Measurements from ENCODE around the gene HGFAC.

The HGFAC gene

DNA sequence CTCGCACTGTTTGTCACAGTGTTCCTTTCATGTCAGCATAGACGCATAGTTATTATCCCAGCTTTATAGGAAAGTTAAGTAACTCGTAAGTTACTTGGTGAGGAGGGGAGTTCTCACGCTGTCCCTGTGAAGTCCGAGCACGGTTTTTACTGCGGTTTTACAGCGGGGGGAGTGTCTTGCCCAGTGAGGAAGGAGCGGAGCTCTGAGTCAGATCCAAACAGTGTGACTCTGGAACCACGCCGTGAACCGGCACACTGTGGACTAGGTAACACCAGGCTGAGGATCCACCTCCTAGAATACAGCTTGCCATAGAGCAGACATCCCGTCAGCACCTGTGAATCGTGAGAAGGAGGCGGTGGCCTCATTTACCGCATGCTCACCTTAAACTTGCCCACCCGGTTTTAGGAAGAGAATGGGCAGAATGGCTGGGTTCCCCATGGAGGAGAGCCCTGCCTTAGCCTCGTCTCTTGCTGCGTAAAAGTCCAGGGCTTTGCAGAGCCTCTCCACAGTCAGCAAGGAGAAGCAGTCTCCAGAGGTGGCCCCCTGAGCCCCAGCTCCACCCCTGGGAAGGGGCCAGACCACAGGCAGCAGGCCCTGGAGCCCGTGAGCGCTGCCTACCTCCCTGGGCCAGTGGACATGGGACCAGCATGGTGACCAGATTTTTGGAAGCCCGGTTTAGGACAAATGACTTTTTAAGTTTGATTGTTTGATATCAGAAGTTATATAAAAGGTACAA lies 40.2 kb upstream of the HGFAC start:
- DNase-seq (ENCODE audit: low read depth): no peak
- H3K4me3 ChIP-seq (ENCODE audit: low read depth, low read length): no peak overlapping the region
- TF ChIP-seq, protein P1, sequence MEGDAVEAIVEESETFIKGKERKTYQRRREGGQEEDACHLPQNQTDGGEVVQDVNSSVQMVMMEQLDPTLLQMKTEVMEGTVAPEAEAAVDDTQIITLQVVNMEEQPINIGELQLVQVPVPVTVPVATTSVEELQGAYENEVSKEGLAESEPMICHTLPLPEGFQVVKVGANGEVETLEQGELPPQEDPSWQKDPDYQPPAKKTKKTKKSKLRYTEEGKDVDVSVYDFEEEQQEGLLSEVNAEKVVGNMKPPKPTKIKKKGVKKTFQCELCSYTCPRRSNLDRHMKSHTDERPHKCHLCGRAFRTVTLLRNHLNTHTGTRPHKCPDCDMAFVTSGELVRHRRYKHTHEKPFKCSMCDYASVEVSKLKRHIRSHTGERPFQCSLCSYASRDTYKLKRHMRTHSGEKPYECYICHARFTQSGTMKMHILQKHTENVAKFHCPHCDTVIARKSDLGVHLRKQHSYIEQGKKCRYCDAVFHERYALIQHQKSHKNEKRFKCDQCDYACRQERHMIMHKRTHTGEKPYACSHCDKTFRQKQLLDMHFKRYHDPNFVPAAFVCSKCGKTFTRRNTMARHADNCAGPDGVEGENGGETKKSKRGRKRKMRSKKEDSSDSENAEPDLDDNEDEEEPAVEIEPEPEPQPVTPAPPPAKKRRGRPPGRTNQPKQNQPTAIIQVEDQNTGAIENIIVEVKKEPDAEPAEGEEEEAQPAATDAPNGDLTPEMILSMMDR (IDR thresholded peaks at IDR 0.05; ENCODE audit: low read depth, low read length, missing control alignments): no peak

DNA sequence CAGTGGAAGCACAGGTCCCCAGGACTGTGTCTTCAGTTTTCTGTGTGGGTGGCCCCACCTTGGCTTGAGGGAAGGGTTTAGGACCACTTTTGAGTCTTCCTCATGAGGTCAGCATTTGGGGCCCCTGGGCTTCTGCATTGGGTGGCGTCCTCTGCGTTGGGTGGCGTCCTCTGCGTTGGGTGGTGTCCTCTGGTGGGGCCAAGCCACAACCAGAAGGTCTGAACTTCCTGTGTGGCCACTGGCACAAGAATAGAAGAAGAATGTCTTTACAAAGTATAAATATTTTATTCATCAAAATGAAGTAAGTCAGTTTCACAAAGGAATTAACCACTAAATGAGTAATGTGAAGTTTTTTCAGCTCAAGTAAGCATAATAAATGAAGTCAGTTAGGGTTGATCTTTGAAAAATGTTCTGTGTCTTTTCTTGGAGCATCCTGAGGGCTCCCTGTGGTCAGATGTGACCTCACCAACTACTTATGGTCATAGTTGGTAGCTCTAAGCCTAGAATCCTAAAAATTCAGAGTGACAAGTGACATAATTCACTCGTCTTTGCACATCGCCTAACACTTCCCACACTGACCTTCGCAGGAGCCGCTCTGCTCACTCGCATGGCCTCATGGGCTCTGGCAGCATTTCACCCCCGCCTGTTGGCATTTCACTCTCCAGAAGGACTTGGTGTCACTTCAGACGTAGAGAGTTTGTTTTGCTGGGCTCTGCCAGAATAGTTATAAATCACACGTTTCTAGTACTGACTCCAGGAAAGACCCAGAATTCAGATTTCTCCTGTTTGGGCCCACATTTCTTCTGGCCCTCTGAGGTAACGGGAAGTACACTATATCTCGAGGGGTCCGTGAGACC lies 39.0 kb upstream of the HGFAC start:
- no peak overlapping the region for H3K4me3 ChIP-seq (ENCODE audit: low read depth, low read length)
- DNase-seq (ENCODE audit: low read depth): no peak
- TF ChIP-seq, protein P1 (IDR thresholded peaks at IDR 0.05; ENCODE audit: low read depth, low read length, missing control alignments): no peak

DNA sequence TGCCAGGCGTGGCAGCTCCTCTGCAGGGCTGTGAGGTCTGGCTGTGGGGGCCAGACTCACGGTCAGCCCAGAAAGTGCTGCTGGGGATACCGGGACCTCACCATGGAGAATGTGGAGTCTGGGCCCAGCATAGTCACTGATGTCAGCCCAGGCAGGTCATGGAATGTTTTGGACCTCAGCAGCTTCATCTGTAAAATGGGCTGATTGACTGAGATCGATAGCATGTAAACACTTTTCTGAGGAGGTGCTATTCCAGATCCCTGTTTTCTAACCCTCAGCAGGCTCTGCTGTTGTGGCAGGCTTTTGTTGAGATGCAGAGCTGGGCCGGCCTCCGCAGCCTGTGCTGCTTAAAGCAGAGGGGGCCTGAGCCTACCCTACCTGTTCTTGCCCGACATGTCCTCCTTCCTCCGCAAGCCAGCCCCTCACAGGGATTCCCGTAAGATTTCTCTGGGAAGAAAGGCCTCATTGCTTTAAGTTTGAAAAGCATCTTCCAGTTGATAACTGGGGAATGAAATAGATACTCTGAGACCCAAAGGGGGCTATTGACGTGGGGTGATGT lies 38.3 kb upstream of the HGFAC start:
- DNase-seq (ENCODE audit: low read depth): no peak
- H3K4me3 ChIP-seq (ENCODE audit: low read depth, low read length): no peak overlapping the region
- TF ChIP-seq, protein P1 (IDR thresholded peaks at IDR 0.05; ENCODE audit: low read depth, low read length, missing control alignments): no peak

DNA sequence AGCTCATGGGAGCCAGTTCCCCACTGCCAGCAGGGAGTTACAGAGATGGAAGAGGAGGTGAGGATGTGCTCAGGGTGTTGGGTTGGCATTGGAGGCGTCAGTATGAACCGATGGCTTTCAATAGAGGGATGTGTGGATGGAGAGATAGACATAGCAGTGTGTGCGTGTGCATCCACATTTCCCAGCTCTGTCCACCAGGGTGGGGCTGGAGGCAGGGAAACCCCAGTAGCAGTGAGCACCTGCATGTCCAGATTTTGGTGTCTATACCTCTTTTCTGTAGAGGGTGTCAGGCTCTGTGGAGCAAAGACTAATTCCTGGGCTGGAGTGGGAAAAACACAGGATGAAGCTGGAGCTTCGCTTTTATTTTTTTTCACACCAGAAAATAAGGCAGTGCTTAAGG lies 37.2 kb upstream of the HGFAC start:
- TF ChIP-seq, protein P1 (IDR thresholded peaks at IDR 0.05; ENCODE audit: low read depth, low read length, missing control alignments): no peak
- DNase-seq (ENCODE audit: low read depth): no peak
- H3K4me3 ChIP-seq (ENCODE audit: low read depth, low read length): no peak overlapping the region

DNA sequence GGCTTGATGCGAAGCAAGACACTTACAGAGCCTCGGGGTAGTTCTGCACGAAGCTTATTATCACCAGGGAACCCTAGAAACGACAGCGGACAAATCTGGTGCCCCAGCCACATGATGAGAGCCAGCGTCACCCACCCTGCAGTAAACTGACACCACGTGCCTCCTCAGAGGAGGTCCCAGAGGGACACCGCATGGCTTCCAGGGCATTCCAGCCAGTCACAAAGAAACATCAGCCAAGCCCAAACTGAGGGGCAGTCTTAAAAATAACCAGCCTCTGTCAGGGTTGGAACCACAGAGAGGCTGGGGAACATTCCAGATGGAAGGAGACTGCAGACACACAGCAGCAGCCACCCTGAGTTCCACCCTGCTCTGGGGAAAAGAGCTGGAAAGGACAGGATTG lies 36.6 kb upstream of the HGFAC start:
- TF ChIP-seq, protein P1 (IDR thresholded peaks at IDR 0.05; ENCODE audit: low read depth, low read length, missing control alignments): no peak
- no peak for DNase-seq (ENCODE audit: low read depth)
- H3K4me3 ChIP-seq (ENCODE audit: low read depth, low read length): no peak overlapping the region

DNA sequence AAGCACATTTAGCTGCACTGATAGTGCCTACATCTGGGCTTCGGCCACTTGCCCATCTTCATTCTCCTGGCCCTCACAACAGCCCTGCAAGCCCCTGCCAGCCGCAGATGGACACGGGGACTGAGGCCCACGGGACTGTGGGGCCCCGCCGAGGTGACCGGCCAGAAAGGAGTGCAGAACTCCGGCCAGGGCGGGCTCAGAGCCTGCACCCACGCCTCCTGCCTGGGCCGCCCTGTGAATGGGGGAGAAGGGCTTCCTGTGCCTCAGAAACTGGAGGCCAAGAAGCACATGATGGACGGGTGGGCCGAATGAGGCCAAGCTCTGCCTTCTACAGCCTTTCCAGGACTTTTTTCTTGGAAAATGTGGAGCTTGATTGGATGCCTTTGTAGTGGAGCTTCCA lies 35.7 kb upstream of the HGFAC start:
- H3K4me3 ChIP-seq (ENCODE audit: low read depth, low read length): no peak overlapping the region
- no peak for DNase-seq (ENCODE audit: low read depth)
- TF ChIP-seq, protein P1 (IDR thresholded peaks at IDR 0.05; ENCODE audit: low read depth, low read length, missing control alignments): no peak
